ENCODE data around the gene RPP40.

Gene RPP40

GRCh38 chr6:4958624-4959023 lies 45.2 kb downstream of the RPP40 start (continued):
- TF ChIP-seq ZNF274 (IDR thresholded peaks at IDR 0.05; ENCODE audit: low read length): no peak
- TF ChIP-seq ZNF274 (tag by site-specific recombination; IDR thresholded peaks at IDR 0.05; ENCODE audit: borderline replicate concordance): no peak
- no peak for TF ChIP-seq ZNF654 (tag by site-specific recombination; IDR thresholded peaks at IDR 0.05; ENCODE audit: low read depth)
- TF ChIP-seq GLIS2 (tag by site-specific recombination; IDR thresholded peaks at IDR 0.05): no peak
- TF ChIP-seq HIC1 (tag by site-specific recombination; IDR thresholded peaks at IDR 0.05): no peak
- no peak for TF ChIP-seq PRDM2 (tag by site-specific recombination; IDR thresholded peaks at IDR 0.05; ENCODE audit: borderline replicate concordance)
- no peak for TF ChIP-seq ZNF426 (tag by site-specific recombination; IDR thresholded peaks at IDR 0.05)
- no peak for TF ChIP-seq BCL11B (tag by site-specific recombination; IDR thresholded peaks at IDR 0.05; ENCODE audit: low read depth)

- CTCF ChIA-PET: interaction anchor here (0.8 to 1.4 kb wide), 3 partner anchors 10 to 39 kb away, joined by 3 read pairs; no protein-coding TSS in a partner anchor
- TF ChIP-seq CTCF (tag by site-specific recombination; IDR thresholded peaks at IDR 0.05) (peak; percentile 42; the same call in 1 of the 2 replicates), MEIS1 (CRISPR knock-in tag; IDR thresholded peaks at IDR 0.05; ENCODE audit: borderline replicate concordance) (no peak)
- Histone ChIP-seq H3K9me3 (ENCODE audit: control insufficient read depth, insufficient read depth, low read depth, low read length) (no peaks in the 10 kb centered on the region), H3K4me1 (ENCODE audit: control insufficient read depth, insufficient read depth, low read length) (no peaks in the 10 kb centered on the region), H3K4me3 (ENCODE audit: low read depth, low read length) (no peak overlapping the region), H3K27ac (ENCODE audit: extremely low read depth, low read depth, low read length) (no peak overlapping the region), H3K36me3 (ENCODE audit: control insufficient read depth in 2 of 2, insufficient read depth in 1 of 2, low read length in 2 of 2) (peaks cover 4 to 15% of the 10 kb centered on the region in 2 experiments)
- POLR2A ChIA-PET: no interaction called here
These were observed 46.2 kb downstream of the RPP40 start for GRCh38 chr6:4957521-4958231.

- Histone ChIP-seq H3K4me3 (ENCODE audit: low read depth, low read length) (no peak overlapping the region), H3K9me3 (ENCODE audit: control insufficient read depth, insufficient read depth, low read depth, low read length) (no peaks in the 10 kb centered on the region), H3K36me3 (ENCODE audit: control insufficient read depth in 2 of 2, insufficient read depth in 1 of 2, low read length in 2 of 2) (peaks cover 8 to 22% of the 10 kb centered on the region in 2 experiments), H3K4me1 (ENCODE audit: control insufficient read depth, insufficient read depth, low read length) (no peaks in the 10 kb centered on the region), H3K27ac (ENCODE audit: extremely low read depth, low read depth, low read length) (no peak overlapping the region)
- no peak for TF ChIP-seq ZNF707 (tag by site-specific recombination; IDR thresholded peaks at IDR 0.05)
- TF ChIP-seq ZBTB44 (tag by site-specific recombination; IDR thresholded peaks at IDR 0.05): no peak
- no peak for TF ChIP-seq TSHZ1 (tag by site-specific recombination; IDR thresholded peaks at IDR 0.05; ENCODE audit: borderline replicate concordance)
- no peak for TF ChIP-seq ZNF248 (tag by site-specific recombination; IDR thresholded peaks at IDR 0.05)
- no peak for TF ChIP-seq ZNF76 (tag by site-specific recombination; IDR thresholded peaks at IDR 0.05; ENCODE audit: borderline replicate concordance, low read depth)
- no peak for TF ChIP-seq ZNF324 (tag by site-specific recombination; IDR thresholded peaks at IDR 0.05)
- ChIA-PET CTCF (interaction anchor here (1.2 to 1.4 kb wide), 2 partner anchors 8 to 38 kb away, joined by 3 read pairs; no protein-coding TSS in a partner anchor), POLR2A (no interaction called here)
These were observed 47.2 kb downstream of the RPP40 start for GRCh38 chr6:4956625-4957024.
